MM.1S (cell line): ENCODE measurements around the gene PRKAR1B.

Experiments
- DNase-seq: peaks from one replicate; pipeline ENCODE4 v3.0.0-alpha.2; 2015
- H2AFZ ChIP-seq: fragments of 300-600 bp; sonication (generic); 2 replicates; pipeline ENCODE4 v1.6.0; 2016; ENCODE audit warnings: antibody characterized with exemption, low read length
- H3F3A ChIP-seq: fragments of 300-600 bp; sonication (generic); 2 replicates; pipeline ENCODE4 v1.6.1; 2016; ENCODE audit warnings: mild to moderate bottlenecking, antibody characterized with exemption, low read length, moderate library complexity, mixed read lengths; ENCODE audit not compliant: insufficient read depth
- H3K27ac ChIP-seq: fragments of 300-600 bp; sonication (generic); 2 replicates; pipeline ENCODE4 v1.5.1; 2016; ENCODE audit warnings: mild to moderate bottlenecking, low read length
- H3K27me3 ChIP-seq: fragments of 300-600 bp; sonication (generic); replicated peaks from 2 replicates; pipeline ENCODE4 v1.6.0; 2016; ENCODE audit warnings: low read length; ENCODE audit not compliant: insufficient read depth
- H3K36me3 ChIP-seq: fragments of 300-600 bp; sonication (generic); replicated peaks from 2 replicates; pipeline ENCODE4 v1.6.1; 2016; ENCODE audit warnings: mild to moderate bottlenecking, low read length, mixed read lengths; ENCODE audit not compliant: insufficient read depth
- H3K4me1 ChIP-seq: fragments of 300-600 bp; sonication (generic); 2 replicates; pipeline ENCODE4 v1.6.1; 2016; ENCODE audit warnings: low read length, mixed read lengths
- H3K4me2 ChIP-seq: fragments of 300-600 bp; sonication (generic); 2 replicates; pipeline ENCODE4 v1.6.0; 2016; ENCODE audit warnings: low read depth, low read length
- H3K4me3 ChIP-seq: fragments of 300-600 bp; sonication (generic); 2 replicates; pipeline ENCODE4 v1.5.1; 2016; ENCODE audit warnings: low read length, mixed read lengths
- H3K79me2 ChIP-seq: fragments of 300-600 bp; sonication (generic); 2 replicates; pipeline ENCODE4 v1.6.1; 2016; ENCODE audit warnings: mixed run types, low read length, mixed read lengths
- H3K9ac ChIP-seq: fragments of 300-600 bp; sonication (generic); 2 replicates; pipeline ENCODE4 v1.6.1; 2016; ENCODE audit warnings: low read length, mixed read lengths
- H3K9me2 ChIP-seq: fragments of 300-600 bp; sonication (generic); replicated peaks from 2 replicates; pipeline ENCODE4 v1.6.1; 2016; ENCODE audit warnings: mild to moderate bottlenecking, low read length, mixed read lengths; ENCODE audit not compliant: insufficient read depth
- H3K9me3 ChIP-seq: fragments of 300-600 bp; sonication (generic); replicated peaks from 2 replicates; pipeline ENCODE4 v1.6.1; 2016; ENCODE audit warnings: mild to moderate bottlenecking, low read length, mixed read lengths; ENCODE audit not compliant: insufficient read depth
- H4K20me1 ChIP-seq: fragments of 300-600 bp; sonication (generic); 2 replicates; pipeline ENCODE4 v1.6.1; 2016; ENCODE audit warnings: mild to moderate bottlenecking, low read length, moderate library complexity, mixed read lengths; ENCODE audit not compliant: insufficient read depth
- EZH2 ChIP-seq: fragments of 300-600 bp; sonication (generic); optimal IDR thresholded peaks from 2 replicates; pipeline ENCODE3; 2017; ENCODE audit warnings: low read depth, mild to moderate bottlenecking, antibody characterized with exemption, low read length, mixed read lengths
- EZH2phosphoT487 ChIP-seq: fragments of 300-600 bp; sonication (generic); IDR thresholded peaks from 2 replicates; pipeline ENCODE4 v1.6.1; 2018; ENCODE audit warnings: antibody characterized with exemption, low read length
- TF ChIP-seq, protein P1 (sequence below): fragments of 300-600 bp; sonication (generic); IDR thresholded peaks from 2 replicates; pipeline ENCODE4 v1.5.1; 2016; ENCODE audit warnings: antibody characterized with exemption, low read length, mixed read lengths

PRKAR1B gene

DNA sequence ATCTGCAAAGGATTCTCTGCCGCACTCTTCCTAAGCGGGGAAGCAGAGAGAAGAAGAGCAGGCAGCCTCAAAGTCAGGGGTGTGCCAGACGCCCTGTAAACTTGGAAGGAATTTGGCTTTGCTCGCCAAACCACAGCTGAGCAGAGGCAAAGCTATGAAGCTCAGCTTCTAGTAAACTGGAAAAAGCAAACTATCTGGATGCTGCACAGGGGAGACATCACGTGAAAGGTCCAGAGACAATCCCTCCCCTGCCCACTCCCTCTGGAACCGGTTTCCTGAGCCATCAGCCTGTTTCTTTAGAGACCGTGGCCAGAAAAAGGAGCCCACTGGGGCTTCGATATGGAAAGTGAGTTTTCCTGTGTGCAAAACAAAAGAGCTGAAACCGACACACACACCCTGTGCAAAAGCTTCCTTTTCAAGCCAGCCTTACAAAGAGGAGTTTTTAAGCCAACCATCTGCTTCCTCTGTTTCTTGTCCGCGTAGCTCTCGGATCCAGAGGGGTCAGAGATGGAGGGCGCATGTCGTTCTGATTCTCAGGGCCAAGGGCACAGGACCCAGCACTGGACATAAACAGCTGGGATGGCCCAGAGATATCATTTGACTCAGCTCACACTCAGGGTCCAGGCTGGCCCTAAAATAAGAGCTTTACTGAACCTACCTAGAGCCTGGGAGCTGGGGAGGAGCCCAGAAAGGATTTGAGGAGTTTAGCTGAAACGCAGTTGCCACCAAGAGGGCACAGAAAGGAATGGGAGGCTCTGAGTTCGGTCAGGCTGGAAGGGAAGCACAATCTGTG lies 58.7 kb downstream of the PRKAR1B start:
- no peaks in the 10 kb centered on the region for H4K20me1 ChIP-seq
- H3F3A ChIP-seq, result no peaks in the 10 kb centered on the region
- H3K9ac ChIP-seq, result no peak overlapping the region
- H3K4me2 ChIP-seq, result no peak overlapping the region
- H3K4me1 ChIP-seq, result no peaks in the 10 kb centered on the region
- DNase-seq, result no peak
- no peak overlapping the region for H2AFZ ChIP-seq
- H3K9me2 ChIP-seq, result no peaks in the 10 kb centered on the region
- no peaks in the 10 kb centered on the region for H3K79me2 ChIP-seq
- no peak overlapping the region for H3K4me3 ChIP-seq
- TF ChIP-seq, protein P1, sequence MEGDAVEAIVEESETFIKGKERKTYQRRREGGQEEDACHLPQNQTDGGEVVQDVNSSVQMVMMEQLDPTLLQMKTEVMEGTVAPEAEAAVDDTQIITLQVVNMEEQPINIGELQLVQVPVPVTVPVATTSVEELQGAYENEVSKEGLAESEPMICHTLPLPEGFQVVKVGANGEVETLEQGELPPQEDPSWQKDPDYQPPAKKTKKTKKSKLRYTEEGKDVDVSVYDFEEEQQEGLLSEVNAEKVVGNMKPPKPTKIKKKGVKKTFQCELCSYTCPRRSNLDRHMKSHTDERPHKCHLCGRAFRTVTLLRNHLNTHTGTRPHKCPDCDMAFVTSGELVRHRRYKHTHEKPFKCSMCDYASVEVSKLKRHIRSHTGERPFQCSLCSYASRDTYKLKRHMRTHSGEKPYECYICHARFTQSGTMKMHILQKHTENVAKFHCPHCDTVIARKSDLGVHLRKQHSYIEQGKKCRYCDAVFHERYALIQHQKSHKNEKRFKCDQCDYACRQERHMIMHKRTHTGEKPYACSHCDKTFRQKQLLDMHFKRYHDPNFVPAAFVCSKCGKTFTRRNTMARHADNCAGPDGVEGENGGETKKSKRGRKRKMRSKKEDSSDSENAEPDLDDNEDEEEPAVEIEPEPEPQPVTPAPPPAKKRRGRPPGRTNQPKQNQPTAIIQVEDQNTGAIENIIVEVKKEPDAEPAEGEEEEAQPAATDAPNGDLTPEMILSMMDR, result no peak
- TF ChIP-seq EZH2phosphoT487 (no peak), EZH2 (no peak)
- no peaks in the 10 kb centered on the region for H3K27me3 ChIP-seq
- no peaks in the 10 kb centered on the region for H3K9me3 ChIP-seq
- H3K36me3 ChIP-seq, result no peaks in the 10 kb centered on the region
- H3K27ac ChIP-seq, result no peak overlapping the region

DNA sequence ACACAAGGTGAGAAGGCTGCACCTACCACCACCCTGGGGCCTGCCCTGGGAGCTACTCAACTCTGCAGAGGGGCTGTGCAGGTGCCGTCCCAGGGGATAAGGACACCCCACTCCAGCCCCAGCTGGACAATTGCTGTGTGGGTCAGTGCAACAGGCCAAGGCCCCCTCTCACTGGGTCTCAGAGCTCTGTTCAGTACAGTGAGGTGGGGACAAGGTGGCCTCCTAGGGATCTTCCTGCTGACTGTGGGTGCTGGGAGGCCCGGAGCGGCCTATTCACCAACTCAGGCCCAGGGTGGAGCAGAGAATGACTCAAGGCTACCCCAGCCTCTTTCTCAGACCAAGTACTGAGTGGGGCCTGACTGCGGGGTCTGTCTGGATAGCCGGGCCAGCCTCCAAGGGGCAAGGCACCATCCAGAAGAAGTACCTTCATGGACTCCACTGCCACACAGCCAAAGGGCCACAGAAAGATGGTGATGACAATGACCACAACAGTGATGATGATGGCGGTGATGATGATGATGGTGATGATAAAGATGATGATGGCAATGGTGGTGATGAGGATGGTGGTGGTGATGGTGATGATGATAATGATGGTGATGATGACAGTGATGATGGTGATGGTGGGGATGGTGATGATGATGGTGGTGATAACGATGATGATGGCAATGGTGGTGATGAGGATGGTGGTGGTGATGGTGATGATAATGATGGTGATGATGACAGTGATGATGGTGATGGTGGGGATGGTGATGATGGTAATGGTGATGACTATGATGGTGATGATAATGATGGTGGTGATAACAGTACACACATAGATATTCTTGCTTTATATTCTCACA lies 60.4 kb downstream of the PRKAR1B start:
- Histone ChIP-seq H3K79me2 (no peaks in the 10 kb centered on the region), H3K4me2 (no peak overlapping the region), H4K20me1 (no peaks in the 10 kb centered on the region), H3K9me3 (no peaks in the 10 kb centered on the region), H3K9ac (no peak overlapping the region), H3K4me3 (no peak overlapping the region), H3K27ac (no peak overlapping the region), H3F3A (no peaks in the 10 kb centered on the region), H2AFZ (no peak overlapping the region), H3K27me3 (no peaks in the 10 kb centered on the region), H3K36me3 (no peaks in the 10 kb centered on the region), H3K4me1 (no peaks in the 10 kb centered on the region), H3K9me2 (no peaks in the 10 kb centered on the region)
- TF ChIP-seq, protein P1, result no peak
- TF ChIP-seq EZH2, result no peak
- no peak for TF ChIP-seq EZH2phosphoT487
- no peak for DNase-seq

GRCh38 chr7:665736-666453 lies 61.2 kb downstream of the PRKAR1B start:
- Histone ChIP-seq H3F3A (no peaks in the 10 kb centered on the region), H3K4me3 (no peak overlapping the region), H3K4me2 (no peak overlapping the region), H4K20me1 (no peaks in the 10 kb centered on the region), H3K27me3 (no peaks in the 10 kb centered on the region), H3K9me3 (no peaks in the 10 kb centered on the region), H2AFZ (no peak overlapping the region), H3K27ac (no peak overlapping the region), H3K79me2 (no peaks in the 10 kb centered on the region), H3K36me3 (no peaks in the 10 kb centered on the region), H3K9ac (no peak overlapping the region), H3K4me1 (no peaks in the 10 kb centered on the region), H3K9me2 (no peaks in the 10 kb centered on the region)
- TF ChIP-seq EZH2phosphoT487, result no peak
- TF ChIP-seq, protein P1, result no peak
- TF ChIP-seq EZH2, result no peak
- no peak for DNase-seq
